Dermis microvascular lymphatic vessel endothelial cell (primary cell): ENCODE measurements around the gene ARHGAP45. TPM values are rescaled to one million over a fixed set of nuclear protein-coding genes. Genes with fewer than 3 reads are reported as not detected.

ENCODE experiments used
- DNase-seq, 2 donors: peaks; one replicate each; pipeline versions ENCODE4 v3.0.0 to v3.0.0-alpha.2; 2010; ENCODE audit warnings: low read depth in 2 of 2
- total RNA-seq: library from RNA; depleted of rRNA; stranded (reverse); fragments of >200 nt; gene quantifications from 2 replicates; pipeline ENCODE4 v1.2.1, GENCODE V29; 2014

Gene ARHGAP45
- total RNA-seq, 1 donor from 2014 or later: 24.6 TPM

DNA sequence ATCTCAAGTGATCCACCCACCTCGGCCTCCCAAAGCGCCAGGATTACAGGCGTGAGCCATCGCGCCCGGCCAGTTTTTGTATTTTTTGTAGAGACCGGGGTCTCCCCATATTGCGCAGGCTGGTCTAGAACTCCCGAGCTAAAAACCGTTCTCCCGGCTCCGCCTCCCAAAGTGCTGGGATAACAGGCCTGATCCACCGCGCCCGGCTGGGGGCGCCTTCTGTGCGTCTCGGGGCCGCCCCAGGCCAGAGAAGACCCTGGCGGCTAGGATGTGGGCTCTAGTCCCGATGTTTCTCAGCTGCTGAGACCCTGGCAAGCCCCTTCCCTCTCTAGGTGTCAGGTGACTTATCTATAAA lies 3.6 kb downstream of the ARHGAP45 start:
- no peak for DNase-seq

DNA sequence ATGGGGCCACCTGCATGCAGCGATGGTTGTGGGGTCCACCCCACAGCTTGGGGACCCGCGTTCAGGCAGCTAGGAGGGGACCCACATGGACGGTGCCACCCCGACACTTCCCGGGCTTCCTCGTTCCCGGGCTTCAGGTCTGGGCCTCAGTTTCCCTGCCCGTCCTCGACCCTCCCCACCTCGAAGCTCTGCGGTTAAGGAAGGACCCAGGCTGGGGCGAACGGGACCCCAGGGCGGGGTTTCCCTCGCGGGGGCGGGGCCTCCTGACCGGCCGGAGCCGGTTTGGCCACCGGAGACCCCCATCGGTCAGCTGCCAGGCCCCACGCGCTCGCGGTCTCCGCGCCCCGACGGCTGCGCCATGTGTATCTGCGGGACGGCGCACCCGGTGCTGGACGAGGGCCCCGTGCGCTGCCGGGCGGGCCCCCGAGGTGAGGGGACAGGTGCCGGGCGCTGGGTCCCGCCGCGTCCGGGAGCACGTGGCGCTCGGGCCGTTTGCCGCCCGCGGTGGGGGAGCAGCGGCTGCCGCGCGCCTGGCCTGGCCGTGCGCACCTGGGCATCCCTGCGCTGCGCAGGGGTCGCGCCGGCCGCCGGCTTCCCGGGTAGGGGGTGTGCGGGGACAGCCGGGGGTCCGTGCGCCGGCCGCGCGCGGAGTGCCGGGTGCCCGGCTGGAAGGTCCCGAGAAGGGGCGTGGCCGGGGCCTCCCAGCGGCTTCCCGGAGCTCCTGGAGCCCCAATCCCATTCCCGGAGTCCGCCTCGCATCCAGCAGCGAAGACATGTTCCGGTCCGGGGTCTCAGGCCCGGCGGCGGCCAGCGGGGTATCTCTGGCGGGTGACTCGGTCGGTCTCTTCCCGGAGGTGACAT lies 4.2 kb downstream of the ARHGAP45 start:
- no peak for DNase-seq

DNA sequence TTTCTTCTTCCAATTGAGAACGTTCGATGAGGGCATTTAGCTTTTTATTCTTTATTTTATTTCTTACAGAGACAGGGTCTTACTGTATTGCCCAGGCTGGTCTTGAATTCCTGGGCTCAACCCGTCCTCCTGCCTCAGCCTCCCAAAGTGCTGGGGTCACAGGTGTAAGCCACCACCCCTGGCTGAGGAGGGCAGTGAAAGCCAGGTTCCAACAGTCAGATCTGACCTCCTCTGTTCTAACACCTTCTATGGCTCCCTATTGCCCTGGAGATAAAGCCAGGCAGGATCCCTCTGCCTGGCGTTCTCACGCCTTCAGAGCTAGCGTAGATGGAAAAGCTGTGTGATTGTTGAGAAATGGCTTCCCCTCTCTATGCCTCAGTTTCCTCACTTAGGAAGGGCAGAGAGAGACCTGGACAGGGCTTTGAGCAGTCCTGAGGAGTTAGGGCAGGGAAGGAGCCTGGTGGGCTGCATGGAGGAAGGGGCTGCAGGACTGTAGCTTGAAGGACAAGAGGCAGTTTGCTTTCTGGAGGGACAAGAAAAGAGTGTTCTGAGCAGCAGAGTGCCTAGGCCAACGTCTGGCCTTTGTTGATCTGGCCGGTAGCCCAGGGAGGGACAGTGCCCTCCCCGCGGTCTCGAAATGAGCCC lies 5.5 kb downstream of the ARHGAP45 start:
- DNase-seq: no peak

DNA sequence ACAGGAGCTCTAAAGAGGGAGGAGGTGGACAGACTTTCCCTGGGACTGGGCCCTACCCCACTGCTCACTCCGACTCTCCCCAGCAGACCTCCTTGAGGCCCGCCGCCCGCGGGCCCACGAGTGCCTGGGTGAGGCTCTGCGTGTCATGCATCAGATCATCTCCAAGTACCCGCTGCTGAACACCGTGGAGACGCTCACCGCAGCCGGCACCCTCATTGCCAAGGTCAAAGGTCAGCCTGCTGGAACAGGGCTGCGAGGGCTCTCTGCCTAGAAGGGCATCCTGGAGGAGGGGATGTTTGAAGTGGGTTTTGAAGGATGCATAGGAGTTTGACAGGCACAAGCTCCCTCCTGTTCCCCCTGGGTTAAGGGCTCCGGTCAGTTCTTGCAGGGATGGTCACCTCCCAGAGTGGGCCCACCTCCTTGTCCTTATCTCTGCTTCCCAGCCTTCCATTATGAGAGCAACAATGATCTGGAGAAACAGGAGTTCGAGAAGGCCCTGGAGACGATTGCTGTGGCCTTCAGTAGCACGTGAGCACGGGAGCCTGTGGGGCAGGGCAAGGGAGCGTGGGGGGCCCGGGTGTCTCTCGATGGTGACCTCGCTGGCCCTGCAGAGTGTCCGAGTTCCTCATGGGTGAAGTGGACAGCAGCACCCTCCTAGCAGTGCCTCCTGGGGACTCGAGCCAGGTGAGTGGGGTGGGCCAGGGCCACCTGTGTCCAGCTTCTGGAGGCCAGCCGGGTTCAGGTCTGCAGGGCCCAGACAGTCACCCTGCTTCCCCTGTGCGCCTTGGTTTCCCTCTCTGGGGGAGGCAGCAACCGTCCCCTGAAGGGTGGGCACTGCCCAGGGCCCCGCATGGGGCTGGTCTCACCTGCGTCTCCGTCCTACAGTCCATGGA lies 6.3 kb downstream of the ARHGAP45 start:
- DNase-seq: no peak

DNA sequence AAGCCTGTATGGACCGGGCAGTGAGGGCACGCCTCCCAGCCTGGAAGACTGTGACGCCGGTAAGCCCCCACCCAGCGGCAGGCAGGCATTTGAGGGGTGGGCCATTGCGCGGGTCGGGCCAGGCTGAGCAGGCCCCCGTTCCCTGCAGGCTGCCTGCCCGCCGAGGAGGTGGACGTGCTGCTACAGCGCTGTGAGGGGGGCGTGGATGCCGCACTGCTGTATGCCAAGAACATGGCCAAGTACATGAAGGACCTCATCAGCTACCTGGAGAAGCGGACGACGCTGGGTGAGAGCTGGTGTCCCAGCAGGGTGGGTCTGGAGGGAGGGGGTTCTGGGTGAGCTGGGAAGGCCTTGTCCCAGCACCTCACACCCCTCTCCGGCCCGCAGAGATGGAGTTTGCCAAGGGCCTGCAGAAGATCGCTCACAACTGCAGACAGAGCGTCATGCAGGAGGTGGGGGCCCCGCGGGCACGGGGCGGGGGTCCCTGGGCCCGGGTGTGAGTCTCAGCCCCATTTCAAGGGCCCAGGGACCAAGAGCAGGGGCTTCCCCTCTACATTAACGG lies 7.1 kb downstream of the ARHGAP45 start:
- no peak for DNase-seq

DNA sequence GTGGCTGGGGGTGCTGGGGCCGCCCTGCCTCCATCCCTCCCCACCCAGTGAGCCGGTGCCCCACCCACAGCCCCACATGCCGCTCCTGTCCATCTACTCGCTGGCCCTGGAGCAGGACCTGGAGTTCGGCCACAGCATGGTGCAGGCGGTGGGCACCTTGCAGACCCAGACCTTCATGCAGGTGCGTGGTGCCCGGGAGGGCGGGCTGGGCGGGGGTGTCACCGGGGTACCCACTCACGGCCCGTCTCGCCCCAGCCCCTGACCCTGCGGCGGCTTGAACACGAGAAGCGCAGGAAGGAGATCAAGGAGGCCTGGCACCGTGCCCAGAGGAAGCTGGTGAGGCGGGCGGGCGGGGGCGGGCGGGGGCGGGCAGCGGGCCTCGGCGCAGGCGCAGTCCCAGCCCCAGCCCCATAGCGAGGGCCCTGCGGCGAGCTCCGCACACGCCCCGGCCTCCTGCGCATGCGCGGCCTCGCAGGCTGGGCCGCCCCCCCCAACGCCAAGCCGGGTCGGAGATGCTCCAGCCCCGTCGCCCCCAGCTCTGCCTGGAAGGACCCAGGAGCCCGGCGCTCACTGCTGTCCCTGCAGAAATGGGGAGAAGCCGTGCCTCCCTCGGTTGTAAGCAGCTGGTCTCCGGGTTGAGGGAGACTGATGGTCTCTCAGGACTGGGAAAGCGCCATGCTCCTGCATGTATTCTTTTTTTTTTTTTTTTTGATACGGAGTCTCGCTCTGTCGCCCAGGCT lies 7.7 kb downstream of the ARHGAP45 start:
- peak in 1 of 2 donors; percentile 66 for DNase-seq

DNA sequence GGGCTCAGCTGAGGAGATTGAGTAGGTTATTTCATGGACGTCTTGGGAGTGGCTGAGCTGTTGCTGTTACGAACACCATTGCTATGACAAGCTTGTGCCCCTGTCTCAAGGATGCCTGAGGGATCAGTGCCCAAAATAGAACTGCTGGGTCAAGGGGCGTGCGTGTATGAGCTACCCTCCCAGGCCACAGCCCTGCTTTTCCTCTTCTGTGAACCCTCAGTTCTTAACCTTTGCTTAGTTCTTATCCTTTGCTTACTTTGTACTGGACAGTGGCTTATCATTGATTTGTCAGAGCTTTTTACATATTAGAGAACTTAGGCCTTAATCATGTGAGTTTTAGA lies 9.0 kb downstream of the ARHGAP45 start:
- DNase-seq: no peak

DNA sequence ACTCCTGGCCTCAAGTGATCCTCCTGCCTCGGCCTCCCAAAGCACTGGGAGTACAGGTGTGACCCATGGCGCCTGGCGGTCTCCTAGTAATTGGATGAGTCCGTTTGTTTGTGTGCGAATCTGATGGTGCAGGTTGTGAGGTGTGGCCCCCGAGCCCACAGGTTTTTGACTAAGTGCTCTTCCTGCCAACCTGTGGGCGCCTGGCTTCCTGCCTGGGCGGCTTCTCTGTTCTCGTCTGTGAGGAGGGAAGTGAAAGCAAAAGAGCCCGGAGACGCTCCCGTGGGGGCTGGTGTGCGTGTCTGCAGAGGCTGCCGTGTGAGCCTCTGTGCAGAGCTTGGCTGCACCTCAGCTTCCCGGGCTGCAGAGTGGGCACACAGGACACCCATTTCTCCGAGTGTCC lies 10.0 kb downstream of the ARHGAP45 start:
- DNase-seq: no peak

DNA sequence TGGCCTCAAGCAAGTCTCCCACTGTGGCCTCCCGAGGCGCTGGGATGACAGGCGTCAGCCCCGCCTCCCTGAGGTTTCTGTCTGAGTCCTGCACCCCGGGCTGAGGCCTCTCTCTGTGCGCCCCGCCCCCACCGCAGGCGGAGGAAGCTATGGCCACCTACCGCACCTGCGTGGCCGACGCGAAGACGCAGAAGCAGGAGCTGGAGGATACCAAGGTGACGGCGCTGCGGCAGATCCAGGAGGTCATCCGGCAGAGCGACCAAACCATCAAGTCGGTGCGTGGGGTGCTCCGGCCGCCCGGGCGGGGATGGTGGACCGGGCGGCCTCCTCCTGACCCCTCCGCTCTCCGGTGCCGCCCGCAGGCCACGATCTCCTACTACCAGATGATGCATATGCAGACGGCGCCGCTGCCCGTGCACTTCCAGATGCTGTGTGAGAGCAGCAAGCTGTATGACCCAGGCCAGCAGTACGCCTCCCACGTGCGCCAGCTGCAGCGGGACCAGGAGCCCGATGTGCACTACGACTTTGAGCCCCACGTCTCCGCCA lies 12.7 kb downstream of the ARHGAP45 start:
- no peak for DNase-seq

DNA sequence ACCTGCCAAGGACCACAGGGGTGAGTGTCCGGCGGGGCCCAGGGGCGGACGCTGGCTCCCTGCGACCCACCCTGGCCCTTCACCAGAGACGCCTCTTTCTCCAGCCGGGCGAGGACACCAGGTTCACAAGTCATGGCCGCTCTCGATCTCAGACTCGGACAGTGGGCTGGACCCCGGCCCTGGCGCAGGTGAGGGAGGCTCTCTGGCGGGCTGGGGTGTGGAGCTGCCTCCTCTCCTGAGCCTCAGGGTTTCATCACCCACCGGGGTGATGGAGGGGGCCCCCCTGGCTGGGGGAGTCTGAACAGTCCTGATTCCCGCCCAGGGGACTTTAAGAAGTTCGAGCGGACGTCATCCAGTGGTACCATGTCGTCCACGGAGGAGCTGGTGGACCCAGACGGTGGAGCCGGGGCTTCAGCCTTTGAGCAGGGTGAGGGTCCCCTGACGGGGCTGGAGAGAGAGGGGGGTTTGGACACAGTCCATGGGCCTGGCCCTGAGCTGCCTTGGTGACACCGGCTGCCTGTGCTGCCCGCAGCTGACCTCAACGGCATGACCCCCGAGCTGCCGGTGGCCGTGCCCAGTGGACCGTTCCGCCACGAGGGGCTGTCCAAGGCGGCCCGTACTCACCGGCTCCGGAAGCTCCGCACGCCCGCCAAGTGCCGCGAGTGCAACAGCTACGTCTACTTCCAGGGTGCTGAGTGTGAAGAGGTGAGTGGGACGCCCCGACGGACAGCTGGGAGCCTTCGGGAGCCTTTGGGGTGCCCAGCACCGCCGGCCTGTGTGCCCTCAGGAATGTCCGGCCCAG lies 13.6 kb downstream of the ARHGAP45 start:
- no peak for DNase-seq

DNA sequence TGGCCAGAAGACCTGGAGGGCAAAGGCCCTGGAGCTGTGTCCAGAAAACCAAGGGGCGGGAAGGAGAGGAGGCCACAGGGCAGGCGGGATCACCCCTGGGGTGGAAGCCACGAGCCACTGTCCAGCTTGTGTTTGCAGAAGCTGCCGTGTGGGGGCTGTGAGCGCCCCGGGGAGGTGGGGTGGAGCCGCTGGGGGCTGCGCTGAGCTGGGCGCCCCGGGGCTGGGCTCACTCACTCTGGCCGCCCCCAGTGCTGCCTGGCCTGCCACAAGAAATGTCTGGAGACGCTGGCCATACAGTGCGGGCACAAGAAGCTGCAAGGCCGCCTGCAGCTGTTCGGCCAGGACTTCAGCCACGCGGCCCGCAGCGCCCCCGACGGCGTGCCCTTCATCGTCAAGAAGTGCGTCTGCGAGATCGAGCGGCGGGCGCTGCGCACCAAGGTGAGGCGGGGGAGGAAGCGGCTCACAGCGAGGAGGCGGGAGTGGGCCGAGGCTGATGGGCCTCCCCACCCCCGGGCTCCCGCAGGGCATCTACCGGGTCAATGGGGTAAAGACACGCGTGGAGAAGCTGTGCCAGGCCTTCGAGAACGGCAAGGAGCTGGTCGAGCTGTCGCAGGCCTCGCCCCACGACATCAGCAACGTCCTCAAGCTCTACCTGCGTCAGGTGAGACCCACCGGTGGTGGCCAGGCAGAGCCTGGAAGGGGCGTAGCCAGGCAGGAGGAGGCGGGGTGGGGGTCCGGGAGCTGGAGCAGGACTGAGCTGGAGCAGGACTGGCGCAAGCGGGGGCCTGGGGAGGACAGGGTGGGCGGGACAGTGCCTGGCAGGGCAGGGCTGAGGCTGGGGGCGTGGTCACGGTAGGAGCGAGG lies 14.6 kb downstream of the ARHGAP45 start:
- no peak for DNase-seq

DNA sequence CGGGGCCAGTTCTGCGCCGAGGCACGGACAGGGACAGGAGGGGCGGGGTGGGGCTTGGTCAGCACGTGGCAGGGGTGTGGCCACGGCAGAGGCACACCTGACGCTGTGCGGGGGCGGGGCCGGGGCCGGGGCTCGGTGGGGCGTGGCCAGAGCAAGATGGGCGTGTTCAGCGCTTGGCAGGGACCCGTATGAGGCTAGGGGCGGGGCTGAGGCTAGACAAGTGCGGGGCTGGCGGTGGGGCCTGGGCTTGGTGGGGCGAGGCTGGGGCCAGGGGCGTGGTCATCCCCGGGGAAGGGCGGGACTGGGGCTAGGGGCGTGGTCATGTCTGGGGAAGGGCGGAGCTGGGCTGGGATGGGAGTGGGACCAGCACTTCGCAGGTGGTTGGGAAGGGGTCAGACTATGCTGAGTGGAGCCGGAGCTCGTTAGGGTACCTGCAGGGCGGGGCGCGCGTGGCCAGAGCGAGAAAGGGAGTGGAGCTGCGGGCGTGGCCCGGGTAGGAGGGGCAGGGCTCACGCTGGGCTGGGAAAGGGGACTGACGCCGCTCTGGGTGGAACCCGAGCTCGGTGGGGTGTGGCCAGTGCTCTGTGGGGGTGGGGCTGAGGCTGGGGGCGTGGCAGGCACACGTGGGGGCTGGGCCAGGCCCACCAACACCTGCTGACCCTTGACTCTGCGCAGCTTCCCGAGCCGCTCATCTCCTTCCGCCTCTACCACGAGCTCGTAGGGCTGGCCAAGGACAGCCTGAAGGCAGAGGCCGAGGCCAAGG lies 15.4 kb downstream of the ARHGAP45 start:
- DNase-seq: peak in 1 of 2 donors; percentile 75

DNA sequence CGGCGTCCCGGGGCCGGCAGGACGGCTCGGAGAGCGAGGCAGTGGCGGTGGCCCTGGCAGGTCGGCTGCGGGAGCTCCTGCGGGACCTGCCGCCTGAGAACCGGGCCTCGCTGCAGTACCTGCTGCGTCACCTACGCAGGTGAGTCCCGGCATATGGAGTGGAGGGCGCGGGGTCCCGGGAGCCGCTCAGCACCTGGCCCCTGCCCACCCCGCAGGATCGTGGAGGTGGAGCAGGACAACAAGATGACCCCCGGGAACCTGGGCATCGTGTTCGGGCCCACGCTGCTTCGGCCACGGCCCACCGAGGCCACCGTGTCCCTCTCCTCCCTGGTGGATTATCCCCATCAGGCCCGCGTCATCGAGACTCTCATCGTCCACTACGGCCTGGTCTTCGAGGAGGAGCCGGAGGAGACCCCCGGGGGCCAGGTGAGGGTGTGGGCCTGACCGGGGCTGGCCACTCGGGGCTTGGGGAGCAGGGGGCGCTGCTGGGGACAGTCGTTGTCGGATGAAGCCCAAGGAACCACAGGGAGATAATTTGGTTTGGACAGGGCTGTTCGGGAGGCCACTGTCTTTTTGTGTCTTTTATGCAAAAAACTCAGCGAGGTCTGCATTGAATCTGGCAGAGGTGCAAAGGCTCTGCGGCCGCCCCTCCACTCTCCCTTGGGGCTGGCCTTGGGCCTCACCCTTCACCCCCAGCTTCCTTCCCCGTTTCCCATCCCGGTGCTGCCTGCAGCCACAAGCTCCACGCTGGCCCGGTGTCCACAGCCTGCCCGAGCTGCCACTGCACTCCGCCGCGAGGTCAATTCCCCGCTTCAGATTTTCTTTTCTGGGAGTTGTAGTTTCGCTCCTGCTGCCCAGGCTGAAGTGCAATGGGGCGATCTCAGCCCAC lies 16.2 kb downstream of the ARHGAP45 start:
- no peak for DNase-seq

DNA sequence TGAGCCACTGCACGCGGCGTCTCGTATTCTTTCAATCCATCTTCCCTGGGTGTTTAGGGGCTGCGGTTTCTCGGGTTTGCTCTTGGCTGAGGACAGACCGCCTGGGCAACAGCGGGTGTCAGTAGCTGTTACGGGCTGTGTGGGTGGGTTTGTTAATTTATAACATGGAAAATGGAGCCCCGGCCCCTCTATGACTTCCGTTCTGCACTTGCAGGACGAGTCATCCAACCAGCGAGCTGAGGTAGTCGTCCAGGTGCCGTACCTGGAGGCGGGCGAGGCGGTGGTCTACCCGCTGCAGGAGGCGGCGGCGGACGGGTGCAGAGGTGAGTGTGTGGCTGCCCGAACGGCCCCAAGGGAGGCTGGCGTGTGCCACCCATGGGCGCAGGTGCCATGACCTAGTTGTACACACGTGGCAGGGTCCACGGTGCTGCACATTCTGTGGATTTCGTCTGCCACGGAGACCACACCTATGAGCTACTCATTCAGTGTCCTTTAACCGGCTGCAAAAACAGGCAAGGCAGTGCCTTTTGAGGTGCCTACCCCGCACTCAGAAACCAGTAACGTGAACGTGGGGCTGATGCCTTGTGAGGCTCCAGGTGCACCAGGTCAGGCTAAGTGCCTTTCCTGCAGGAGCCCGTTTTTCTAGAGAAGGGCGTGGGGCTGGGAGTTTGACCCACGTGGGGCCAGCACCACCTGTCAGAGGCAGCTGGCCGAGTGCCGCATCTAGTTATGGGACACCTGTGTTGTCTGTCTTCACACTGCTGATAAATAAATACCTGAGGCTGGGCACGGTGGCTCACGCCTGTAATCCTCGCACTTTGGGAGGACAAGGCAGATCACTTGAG lies 17.3 kb downstream of the ARHGAP45 start:
- no peak for DNase-seq

DNA sequence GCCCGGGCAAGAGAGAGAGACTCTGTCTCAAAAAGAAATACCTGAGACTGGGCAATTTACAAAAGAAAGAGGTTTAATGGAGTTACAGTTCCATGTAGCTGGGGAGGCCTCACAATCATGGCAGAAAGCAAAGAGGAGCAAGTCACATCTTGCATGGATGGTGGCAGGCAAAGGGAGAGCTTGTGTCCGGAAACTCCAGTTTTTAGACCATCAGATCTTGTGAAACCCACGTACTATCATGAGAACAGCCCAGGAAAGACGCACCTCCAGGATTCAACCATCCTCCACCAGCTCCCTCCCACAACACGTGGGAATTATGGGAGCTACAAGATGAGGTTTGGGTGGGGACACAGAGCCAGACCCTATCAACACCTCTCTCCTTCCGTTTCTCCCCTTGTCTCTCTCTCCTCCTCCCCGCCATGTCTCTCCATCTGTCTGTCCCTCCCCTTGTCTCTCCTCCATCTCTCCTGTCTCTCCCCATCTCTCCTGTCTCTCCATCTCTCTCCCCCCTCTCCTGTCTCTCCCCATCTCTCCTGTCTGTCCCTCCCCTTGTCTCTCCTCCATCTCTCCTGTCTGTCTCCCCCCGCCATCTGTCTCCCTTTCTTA lies 18.2 kb downstream of the ARHGAP45 start:
- DNase-seq: no peak
